ENCODE results near the gene GHITM. TPM values are rescaled to one million over a fixed set of nuclear protein-coding genes. Genes with fewer than 3 reads are reported as not detected.

The GHITM gene
- total and polyA plus RNA-seq, 2 of the 8 experiments (the other 6 are each of a cell fraction or from before 2014, with no cell fraction given), result 86.2 to 97.0 TPM

DNA sequence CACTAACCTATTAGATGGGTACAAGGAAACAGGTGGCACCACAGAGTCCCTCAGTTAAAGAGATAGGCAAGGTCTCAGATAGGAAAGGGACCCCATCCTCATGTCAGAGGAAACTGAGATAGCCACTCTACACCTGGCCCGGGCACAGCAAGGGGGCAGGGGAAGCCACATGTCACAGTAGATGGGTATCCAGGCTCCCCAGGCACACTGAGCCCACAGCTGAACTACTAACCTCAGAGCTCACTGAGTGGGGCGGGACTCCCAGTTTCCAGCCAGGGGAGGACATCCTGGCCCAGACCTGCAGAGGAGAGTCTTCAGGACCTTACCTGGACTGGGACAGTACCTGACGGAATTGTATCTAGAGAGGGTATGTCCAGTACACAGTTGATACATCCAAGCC, 51.3 kb downstream of the GHITM start:
- ChIA-PET POLR2A (ENCODE audit: partially characterized antibody) (interaction anchor here (1.5 to 2.1 kb wide), 2 partner anchors 32 to 49 kb away, joined by 4 read pairs; no protein-coding TSS in a partner anchor), CTCF (ENCODE audit: partially characterized antibody) (interaction anchor here (1.0 to 8.6 kb wide), 6 partner anchors 13 to 51 kb away, joined by 3 to 64 read pairs (median 14); partner anchors contain the start of gene GHITM)
- Histone ChIP-seq H4K20me1 (replicated peaks in 1 of 2; ENCODE audit: control insufficient read depth in 1 of 2, insufficient read depth in 2 of 2, low read length in 2 of 2) (peaks cover 0 to 8% of the 10 kb centered on the region in 2 experiments), H2BK120ac (replicated peaks; ENCODE audit: low read depth, low read length) (no peak overlapping the region), H3K18ac (ENCODE audit: extremely low read depth, low read length) (no peak overlapping the region), H3K4me3 (ENCODE audit: extremely low read depth in 1 of 4, insufficient read depth in 2 of 4, low read depth in 3 of 4, low read length in 4 of 4) (no peak overlapping the region), H3K14ac (ENCODE audit: insufficient read length) (no peak overlapping the region), H2AK5ac (ENCODE audit: low read depth, low read length) (no peak overlapping the region), H3K36me3 (ENCODE audit: control insufficient read depth in 2 of 4, insufficient read depth in 4 of 4, low read length in 3 of 4) (no peaks in the 10 kb centered on the region; a peak in 1 of 8 replicates), H3K27ac (ENCODE audit: low read depth, low read length) (no peak overlapping the region), H3K79me2 (ENCODE audit: control insufficient read depth in 1 of 2, insufficient read depth in 2 of 2, low read length in 2 of 2) (no peaks in the 10 kb centered on the region), H3K23ac (ENCODE audit: insufficient read length) (no peak overlapping the region), H4K8ac (ENCODE audit: extremely low read depth, insufficient read depth, low read length) (no peak overlapping the region), H2BK20ac (ENCODE audit: low read length) (no peak overlapping the region), H3K4me1 (replicated peaks in 1 of 4; ENCODE audit: control insufficient read depth in 3 of 4, insufficient read depth in 4 of 4, low read length in 3 of 4) (peaks cover 0 to 5% (median 2%) of the 10 kb centered on the region in 4 experiments; a peak in 4 of 7 replicates), H3K9ac (replicated peaks in 1 of 4; ENCODE audit: extremely low read depth in 1 of 4, low read depth in 3 of 4, low read length in 3 of 4) (no peak overlapping the region), H2AFZ (ENCODE audit: low read length) (no peak overlapping the region), H3K9me3 (ENCODE audit: insufficient read depth in 2 of 2, low read depth in 1 of 2, low read length in 1 of 2) (no peaks in the 10 kb centered on the region), H3K4me2 (ENCODE audit: insufficient read depth in 1 of 2, low read depth in 2 of 2, low read length in 2 of 2) (no peak overlapping the region), H4K5ac (ENCODE audit: insufficient read length, low read depth, low read length) (no peak overlapping the region), H2BK5ac (ENCODE audit: low read depth, low read length) (no peak overlapping the region), H3K56ac (replicated peaks; ENCODE audit: insufficient read length, low read depth, low read length) (no peak overlapping the region), H2BK15ac (ENCODE audit: low read length) (no peak overlapping the region), H3K23me2 (ENCODE audit: low read depth, low read length) (peaks cover 22% of the 10 kb centered on the region; the same call in 1 of the 2 replicates), H3K27me3 (replicated peaks in 1 of 4; ENCODE audit: control insufficient read depth in 3 of 4, extremely low read depth in 1 of 4, insufficient read depth in 3 of 4, low read length in 3 of 4) (peaks cover 0 to 25% (median 23%) of the 10 kb centered on the region in 4 experiments; a peak in 6 of 7 replicates), H4K91ac (replicated peaks; ENCODE audit: insufficient read length, low read length) (no peak overlapping the region), H2BK12ac (ENCODE audit: low read depth, low read length) (no peak overlapping the region), H3K4ac (replicated peaks; ENCODE audit: insufficient read length, low read depth, low read length) (no peak overlapping the region), H3K79me1 (ENCODE audit: low read depth, low read length) (peaks cover 4% of the 10 kb centered on the region; the same call in 1 of the 2 replicates)
- no peak for FAIRE-seq
- WGBS, 2 experiments (ENCODE audit: extremely low coverage in 1 of 2, insufficient coverage in 1 of 2, insufficient read length in 1 of 2, insufficient replicate concordance in 2 of 2, low coverage in 1 of 2, low lambda C conversion rate in 2 of 2, missing lambda C conversion rate in 1 of 2), result 83% methylated on average over 3 of the region's 3 CpGs; no CpG with 5 or more reads in 1 of the 2 experiments
- TF ChIP-seq SIN3A (conservative IDR thresholded peaks at IDR 0.05 in 1 of 2, IDR thresholded peaks at IDR 0.05 in 1 of 2; ENCODE audit: low read depth in 1 of 2, low read length in 2 of 2) (no peak), BCL11A (IDR thresholded peaks at IDR 0.05; ENCODE audit: low read depth in 2 of 2, low read length in 2 of 2) (no peak), TCF12 (IDR thresholded peaks at IDR 0.05; ENCODE audit: low read depth, low read length) (no peak), TEAD4 (IDR thresholded peaks at IDR 0.05; ENCODE audit: low read depth, low read length) (no peak)
- TF ChIP-seq, protein P1, sequence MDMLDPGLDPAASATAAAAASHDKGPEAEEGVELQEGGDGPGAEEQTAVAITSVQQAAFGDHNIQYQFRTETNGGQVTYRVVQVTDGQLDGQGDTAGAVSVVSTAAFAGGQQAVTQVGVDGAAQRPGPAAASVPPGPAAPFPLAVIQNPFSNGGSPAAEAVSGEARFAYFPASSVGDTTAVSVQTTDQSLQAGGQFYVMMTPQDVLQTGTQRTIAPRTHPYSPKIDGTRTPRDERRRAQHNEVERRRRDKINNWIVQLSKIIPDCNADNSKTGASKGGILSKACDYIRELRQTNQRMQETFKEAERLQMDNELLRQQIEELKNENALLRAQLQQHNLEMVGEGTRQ (IDR thresholded peaks at IDR 0.05; ENCODE audit: low read length), result no peak
- DNase-seq (ENCODE audit: low read depth in 1 of 2, low spot score in 2 of 2), result no peak

All from H1 (cell line).